Activated CD4-positive, CD25-positive, alpha-beta regulatory T cell treated with anti-CD3 and anti-CD28 coated beads, Interleukin-2, amount 50 U/mL, for 72 hours (primary cell): Measurements from ENCODE around the gene ARHGAP24.

ENCODE experiments used
- DNase-seq: peaks from one replicate; pipeline ENCODE4 v3.0.0; 2021

Gene ARHGAP24

GRCh38 chr4:85474818-85475630 lies at the start of gene ARHGAP24:
Gene ARHGAP24 (plus strand): TSS chr4:85475150.
- DNase-seq: no peak

- no peak for DNase-seq
These were observed 48.6 kb upstream of the ARHGAP24 start for GRCh38 chr4:85426366-85426765.

DNA sequence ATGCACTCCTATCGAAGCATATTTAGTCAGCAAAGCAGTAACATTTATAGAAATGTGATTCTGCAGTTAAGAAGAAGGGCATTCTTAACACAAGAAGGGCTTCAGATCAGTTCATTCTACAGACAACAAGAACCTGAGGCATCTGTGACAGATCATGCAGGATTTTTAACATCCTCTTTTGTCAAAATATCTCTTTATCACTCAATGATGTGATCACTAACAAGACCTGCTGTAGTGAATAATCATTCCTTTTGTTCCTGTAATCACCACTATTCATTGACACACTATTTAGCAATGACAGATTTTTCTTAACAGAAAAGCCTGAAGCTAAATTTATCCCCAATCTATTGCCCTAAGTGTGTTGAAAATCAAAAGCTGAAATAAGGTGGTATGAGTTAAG lies 47.8 kb upstream of the ARHGAP24 start:
- DNase-seq: no peak

- DNase-seq: no peak
These were observed 44.7 kb upstream of the ARHGAP24 start for GRCh38 chr4:85430226-85430625.

DNA sequence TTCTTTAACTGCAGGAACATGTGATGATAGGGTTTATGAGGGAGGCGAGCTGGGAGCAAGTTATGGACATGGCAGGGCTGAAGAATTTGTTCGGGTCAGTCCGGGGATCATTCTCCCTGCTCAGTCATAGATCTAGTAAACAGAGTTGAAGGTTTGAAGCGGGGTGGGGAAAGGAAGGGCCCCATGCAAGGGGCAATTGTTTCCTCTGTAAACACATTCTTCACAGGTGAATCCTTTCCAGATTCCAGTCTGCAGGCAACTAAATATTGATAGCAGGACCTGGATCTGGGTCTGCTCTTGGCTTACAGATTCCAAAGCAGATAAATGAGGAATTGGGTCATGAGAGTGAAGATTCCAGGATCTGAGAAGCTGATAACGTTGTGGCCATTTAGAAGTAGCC lies 44.3 kb upstream of the ARHGAP24 start:
- DNase-seq: no peak

GRCh38 chr4:85431156-85431555 lies 43.8 kb upstream of the ARHGAP24 start:
- DNase-seq: no peak

DNA sequence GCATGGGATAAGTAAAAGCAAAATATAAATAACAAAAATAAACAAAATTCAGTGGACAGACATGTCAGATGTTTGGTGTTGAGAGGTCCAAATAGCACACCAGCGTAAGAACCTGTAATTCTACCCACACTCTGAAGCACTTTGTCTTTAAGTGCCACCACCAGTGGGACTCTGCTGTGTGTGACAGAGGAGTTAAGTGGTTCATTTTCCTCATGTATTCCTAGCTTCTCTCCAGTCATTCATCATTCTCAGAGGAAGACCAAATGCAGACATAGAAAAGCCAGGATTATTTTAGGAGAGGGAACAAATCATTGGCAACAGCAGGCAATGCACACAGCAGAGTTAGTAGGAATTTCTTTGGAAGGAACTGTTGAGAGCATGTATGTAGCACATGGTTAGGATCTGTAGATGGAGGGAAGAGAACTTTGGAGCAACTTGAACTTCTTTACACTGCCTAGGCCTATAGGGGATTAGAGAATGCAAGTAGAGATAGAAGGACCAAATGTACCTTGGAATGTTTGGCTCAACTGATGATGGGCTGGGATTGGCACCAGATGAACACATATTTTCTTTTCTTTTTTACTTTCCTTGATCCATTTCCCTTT lies 43.0 kb upstream of the ARHGAP24 start:
- DNase-seq: no peak

DNA sequence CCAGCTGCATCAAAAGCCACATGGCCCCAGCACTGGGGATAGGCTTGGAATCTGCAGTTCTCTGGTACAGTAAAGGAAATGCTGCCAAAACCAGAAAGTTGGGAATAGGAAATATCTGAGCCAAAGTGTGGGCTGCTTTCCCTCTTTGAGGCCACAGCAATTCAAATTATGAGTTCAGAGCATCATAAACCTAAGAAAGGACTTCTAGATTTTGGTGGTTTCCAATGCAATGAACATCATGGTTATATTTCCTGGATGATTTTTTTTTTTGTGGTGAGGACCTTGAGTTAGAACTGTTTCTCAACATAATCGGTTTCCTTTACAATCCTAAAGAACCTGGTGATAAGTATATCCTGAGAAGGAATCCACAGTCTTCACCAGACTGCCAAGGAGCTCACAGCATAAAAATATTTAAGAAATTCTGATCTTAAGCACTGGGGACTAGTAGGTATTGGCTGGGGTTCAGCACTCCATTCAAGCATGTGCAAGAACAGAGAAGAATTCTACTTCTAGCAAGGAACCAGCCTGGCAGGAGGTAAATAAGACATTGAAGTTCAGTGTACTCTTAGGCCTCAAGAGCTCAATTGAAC lies 29.8 kb upstream of the ARHGAP24 start:
- DNase-seq: no peak

- DNase-seq: no peak
These were observed 28.6 kb upstream of the ARHGAP24 start for GRCh38 chr4:85446141-85446861.

DNA sequence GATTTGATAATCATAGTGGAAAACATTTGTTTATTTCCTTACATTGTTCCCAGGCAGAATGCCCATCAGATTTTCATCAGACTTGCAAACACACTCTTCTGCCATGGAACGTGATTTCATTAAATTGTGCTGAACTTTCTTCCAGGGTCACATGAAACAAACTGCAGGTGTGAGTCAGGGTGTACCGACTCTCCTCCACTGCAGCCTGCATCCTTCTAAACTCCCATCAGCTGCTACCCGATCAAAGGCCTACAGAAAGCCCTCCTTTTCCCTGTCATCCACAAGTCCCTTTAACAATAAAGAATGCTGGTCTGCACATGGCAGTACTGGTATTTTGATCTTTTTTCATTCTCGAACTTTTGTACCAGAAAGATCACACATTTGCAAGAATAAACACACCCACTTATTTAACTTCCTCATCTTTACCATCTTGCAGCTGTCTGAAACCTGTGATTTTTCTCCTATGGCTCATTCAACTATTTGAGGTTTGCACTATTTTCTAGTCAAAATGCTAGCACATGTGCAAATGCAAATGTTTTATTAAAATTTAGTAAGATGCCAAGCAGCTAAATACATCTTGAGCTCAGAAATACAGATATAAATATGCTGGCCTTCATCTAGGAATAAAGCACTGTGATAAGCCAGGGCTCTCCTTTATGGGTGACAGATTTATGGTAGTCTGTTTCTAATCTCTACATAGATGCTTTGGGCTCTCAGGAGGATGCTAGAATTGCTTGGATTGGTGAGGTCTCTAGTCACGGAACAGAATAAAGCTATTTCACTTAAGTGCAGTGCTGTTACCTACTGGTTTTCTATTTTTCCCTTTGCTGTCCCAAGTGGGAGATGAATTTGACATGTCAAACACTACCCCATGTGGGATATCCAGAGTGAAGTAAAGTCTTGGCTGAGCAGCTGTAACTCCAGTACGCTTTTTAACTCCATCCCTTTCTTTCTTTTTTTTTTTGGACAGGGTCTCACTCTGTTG lies 25.8 kb upstream of the ARHGAP24 start:
- no peak for DNase-seq

DNA sequence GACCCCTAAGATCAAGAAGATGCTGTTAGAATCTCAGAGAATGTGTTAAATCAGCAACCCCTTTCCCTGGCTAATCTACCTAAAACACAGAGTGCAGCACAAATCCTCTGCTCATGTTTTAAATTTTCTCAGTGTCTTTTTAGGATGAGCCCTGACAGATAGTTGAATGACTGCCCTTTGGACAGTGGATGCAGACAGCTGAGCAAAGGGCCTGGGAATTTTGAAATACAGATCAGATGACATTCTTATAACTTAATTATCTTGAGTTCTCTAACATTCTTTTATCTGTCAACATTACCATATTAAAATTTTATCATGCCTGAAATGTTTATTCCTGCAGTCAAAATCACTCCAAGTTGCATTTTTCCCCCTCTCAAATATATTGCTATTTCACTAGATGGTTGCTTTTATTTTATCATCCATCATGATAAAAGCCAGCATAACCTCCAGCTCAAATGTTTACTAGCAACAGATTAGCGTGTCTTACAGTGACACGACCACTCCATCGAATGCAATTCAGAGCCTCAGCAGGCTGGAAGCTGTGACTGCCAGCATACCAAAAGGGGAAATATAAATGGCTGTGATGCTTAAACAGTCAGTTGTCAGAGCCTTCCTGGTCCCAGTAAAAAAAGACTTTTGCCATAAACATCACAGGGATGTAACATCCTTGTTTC lies 22.8 kb upstream of the ARHGAP24 start:
- no peak for DNase-seq

DNA sequence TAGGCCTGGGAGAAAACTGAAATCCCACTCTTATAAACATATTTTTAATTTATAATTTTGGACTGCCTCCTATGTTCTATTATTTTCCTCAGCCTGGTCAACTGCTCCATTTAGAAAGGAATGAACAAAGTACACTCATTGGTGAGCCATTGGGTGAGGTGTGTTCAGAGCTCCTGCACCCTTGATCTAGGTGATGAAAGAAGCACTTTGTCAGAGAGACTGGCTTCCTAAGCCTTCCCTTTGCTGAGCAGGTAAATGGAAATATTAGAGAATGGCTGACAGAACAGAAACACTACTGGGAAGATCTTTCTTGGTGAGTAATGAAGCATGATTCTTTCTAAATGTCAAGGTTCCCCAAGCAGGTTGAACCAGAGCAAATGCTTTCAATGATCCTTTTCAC lies 19.0 kb upstream of the ARHGAP24 start:
- no peak for DNase-seq

GRCh38 chr4:85457752-85458467 lies 17.0 kb upstream of the ARHGAP24 start:
- DNase-seq: no peak

GRCh38 chr4:85459736-85460135 lies 15.2 kb upstream of the ARHGAP24 start:
- no peak for DNase-seq

DNA sequence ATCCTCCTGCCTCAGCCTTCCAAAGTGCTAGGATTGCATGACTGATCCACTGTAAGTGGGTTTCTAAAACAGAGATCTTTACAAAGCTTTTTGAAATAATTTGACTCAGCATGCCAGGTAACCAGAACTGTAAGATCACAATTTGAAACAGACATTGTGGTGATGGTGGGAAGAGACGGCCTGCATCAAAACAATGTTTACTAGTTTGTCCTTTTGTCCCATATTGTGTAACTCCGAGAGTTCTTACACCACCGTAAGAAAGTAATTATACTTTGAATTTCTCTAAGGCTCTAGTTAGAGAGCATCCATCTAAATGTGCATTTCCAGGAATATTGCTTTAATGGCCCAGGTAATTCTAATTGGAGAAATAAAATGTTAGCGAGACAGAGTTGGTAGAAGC lies 594 bp upstream of the ARHGAP24 start:
- no peak for DNase-seq

DNA sequence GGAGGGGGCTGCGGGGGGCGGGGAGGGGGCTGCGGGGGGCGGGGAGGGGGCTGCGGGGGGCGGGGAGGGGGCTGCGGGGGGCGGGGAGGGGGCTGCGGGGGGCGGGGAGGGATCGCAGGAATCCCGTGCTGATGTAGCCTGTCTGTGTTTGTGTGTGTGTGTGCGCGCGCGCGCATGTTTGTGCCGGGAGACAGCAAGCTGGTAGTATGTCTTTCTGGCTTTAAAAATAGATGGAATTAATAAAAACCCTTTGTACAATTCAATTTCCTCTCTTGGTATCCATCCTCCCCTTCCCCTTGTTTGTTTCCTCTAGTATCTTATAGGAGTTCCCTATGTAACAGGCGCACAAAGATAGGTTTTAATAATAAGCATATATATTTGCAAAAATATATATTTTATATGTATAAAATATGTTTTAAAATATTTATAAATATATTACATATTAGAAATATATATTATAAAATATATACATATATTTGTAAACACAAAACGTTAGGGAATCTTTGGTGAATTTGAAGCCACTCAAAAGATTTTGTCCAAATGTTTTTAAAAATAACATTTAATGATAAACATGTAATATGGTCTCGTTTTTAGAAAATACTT lies 782 bp downstream of the ARHGAP24 start:
- DNase-seq: no peak

GRCh38 chr4:85476381-85476780 lies 1.4 kb downstream of the ARHGAP24 start:
- DNase-seq: no peak

DNA sequence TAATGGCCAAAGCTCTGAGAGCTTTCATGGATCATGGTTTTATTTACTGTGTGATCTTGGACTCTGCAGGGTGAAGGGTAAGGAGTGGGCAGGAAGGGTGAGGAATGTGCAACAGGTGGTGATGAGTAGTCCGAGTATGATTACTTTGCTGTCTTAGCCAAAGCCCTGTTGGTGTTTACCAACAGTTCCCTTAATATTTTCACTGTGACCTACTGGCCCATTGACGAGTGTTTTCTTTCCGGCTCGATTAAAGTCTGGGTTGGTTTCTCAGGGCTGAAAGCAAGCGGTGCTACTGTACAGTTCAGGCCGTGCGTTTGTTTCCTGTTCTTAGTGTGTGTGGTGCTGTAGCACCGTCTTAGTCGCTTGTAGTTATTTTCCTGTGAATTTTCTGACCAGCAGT lies 2.6 kb downstream of the ARHGAP24 start:
- no peak for DNase-seq

- no peak for DNase-seq
These were observed 3.6 kb downstream of the ARHGAP24 start for GRCh38 chr4:85478576-85478975.

GRCh38 chr4:85482010-85482738 lies 7.2 kb downstream of the ARHGAP24 start:
- no peak for DNase-seq
